RPMI8226 (cell line): ENCODE data around the gene MAGED4.
"Not testable (repeated sequence)": the region's sequence is repeated elsewhere in the genome, so short reads cannot be mapped to it uniquely, and the experiment has no call there.

Experiments used
- DNase-seq: peaks from one replicate; pipeline ENCODE4 v3.0.0-alpha.2; 2015

MAGED4 gene

GRCh38 chrX:52184440-52185077 is at the start of gene MAGED4:
Gene MAGED4 (plus strand): TSS chrX:52184888. CDS start chrX:52185923, 1,035 bp downstream.
- not testable (repeated sequence) for DNase-seq

GRCh38 chrX:52138830-52139544 is 45.7 kb upstream of the MAGED4 start:
- DNase-seq: no peak

- no peak for DNase-seq
Measured at GRCh38 chrX:52139545-52139895, 45.2 kb upstream of the MAGED4 start.

GRCh38 chrX:52140020-52140419 is 44.7 kb upstream of the MAGED4 start:
- no peak for DNase-seq

- not testable (repeated sequence) for DNase-seq
Measured at GRCh38 chrX:52150667-52151066, 34.0 kb upstream of the MAGED4 start.

GRCh38 chrX:52160140-52160539 is 24.5 kb upstream of the MAGED4 start:
- not testable (repeated sequence) for DNase-seq

- DNase-seq: no peak
Measured at GRCh38 chrX:52166840-52167239, 17.8 kb upstream of the MAGED4 start.

- not testable (repeated sequence) for DNase-seq
Measured at GRCh38 chrX:52171055-52171454, 13.6 kb upstream of the MAGED4 start.

GRCh38 chrX:52185078-52185453 is 378 bp downstream of the MAGED4 start:
- DNase-seq: not testable (repeated sequence)

- DNase-seq: not testable (repeated sequence)
Measured at GRCh38 chrX:52211405-52211804, 26.7 kb downstream of the MAGED4 start.

- DNase-seq: no peak
Measured at GRCh38 chrX:52213276-52213675, 28.6 kb downstream of the MAGED4 start.

- no peak for DNase-seq
Measured at GRCh38 chrX:52216541-52216940, 31.9 kb downstream of the MAGED4 start.

GRCh38 chrX:52217494-52218160 is 32.9 kb downstream of the MAGED4 start:
- DNase-seq: no peak

- DNase-seq: no peak
Measured at GRCh38 chrX:52220936-52221335, 36.2 kb downstream of the MAGED4 start.
